ENCODE measurements around the gene TRIM66.
"Not testable (repeated sequence)": the region's sequence is repeated elsewhere in the genome, so short reads cannot be mapped to it uniquely, and the experiment has no call there.

TRIM66 gene

GRCh38 chr11:8690374-8691342, 8.2 kb upstream of the TRIM66 start:
- DNase-seq (ENCODE audit: low read depth) = no peak

DNA sequence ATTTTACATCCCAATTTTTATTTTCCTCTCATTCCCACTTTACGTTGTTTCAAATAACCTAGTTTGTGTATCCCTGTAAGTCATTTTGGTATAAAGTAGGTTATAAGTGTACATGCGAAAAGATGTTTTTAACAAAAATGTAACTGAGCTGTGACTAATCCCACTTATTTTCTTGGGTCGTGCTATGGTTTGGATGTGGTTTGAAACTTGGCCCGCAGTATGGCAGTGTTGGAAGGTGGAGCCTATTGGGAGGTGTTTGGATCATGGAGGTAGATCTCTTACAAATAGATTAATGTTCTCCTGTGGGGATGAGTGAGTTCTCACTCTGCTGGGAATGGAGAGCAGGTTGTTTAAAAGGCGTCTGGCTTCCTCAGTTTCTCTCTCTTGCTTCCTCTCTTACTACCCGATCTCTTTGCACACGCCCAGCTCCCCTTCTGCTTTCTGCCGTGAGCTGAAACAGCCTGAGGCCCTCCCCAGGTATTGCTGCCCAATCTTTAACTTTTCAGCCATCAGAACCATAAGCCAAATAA, 7.3 kb upstream of the TRIM66 start:
- DNase-seq (ENCODE audit: low read depth) = no peak

GRCh38 chr11:8688414-8689362, 6.2 kb upstream of the TRIM66 start:
- peak; percentile 71 for DNase-seq (ENCODE audit: low read depth)

- DNase-seq (ENCODE audit: low read depth) = no peak
Observed at GRCh38 chr11:8686325-8686724, 3.9 kb upstream of the TRIM66 start.

DNA sequence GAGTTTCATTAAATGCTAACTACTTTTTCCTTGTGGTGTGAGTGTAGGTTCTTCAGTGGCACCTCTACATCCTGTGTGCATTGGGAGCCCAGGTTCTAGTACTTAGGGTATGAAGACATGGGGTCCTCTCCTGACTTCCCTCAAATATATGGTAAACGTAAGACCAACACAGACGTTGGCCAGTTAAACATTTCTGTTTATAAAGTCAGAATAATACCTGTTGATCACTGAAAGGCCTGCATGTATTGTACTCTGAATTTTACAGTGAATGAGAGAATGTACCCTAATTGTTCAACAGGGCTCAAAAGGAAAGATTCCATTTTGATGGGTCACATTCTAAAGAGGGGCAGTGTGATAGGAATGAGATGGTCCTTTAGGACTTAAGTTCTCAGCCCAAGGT, 3.4 kb upstream of the TRIM66 start:
- no peak for DNase-seq (ENCODE audit: low read depth)

DNA sequence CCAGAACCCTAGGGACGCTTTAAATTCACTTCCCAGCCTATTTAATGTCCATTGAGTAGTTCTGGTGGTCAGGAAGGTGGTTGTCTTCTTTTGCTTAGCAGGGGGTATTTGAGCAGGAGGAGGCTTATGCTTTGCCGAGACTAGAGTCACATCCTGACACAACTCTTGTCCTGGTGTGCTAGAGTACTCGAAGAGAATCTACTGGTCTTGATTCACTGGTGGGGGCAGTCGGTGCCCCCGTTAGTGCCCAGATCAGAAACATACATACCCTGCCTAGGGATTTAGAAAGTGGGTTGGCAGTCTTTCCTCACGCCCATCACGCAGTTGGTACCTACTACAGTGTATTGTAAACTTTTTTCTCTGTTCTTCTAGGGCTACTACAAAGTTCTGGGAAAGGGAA, 2.8 kb upstream of the TRIM66 start:
- no peak for DNase-seq (ENCODE audit: low read depth)

DNA sequence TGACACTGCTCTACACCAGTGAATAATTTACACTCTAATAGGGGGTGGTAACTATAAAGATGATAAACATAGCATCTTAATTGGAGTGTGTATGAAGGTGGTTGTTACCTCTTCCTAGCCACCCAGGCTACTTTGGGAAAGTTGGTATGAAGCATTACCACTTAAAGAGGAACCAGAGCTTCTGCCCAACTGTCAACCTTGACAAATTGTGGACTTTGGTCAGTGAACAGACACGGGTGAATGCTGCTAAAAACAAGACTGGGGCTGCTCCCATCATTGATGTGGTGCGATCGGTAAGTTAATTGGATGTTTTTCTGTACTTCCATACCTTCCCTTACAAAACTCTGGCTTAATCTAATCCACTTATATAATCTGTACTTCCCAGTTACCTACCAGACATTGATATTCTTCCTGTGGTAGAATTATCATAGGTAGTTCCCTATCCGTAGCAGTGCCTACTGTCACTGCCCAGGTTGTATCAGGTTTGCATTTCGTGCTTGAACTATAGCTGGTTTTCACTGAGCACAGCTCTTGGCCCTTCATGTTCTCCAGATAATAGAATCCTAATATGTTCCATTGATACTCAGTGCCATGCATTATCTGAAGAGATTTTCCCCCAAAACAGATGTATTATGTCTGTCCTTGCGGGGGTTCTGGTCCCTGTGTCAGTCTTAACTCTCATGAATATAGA, 2.3 kb upstream of the TRIM66 start:
- no peak for DNase-seq (ENCODE audit: low read depth)

- DNase-seq (ENCODE audit: low read depth) = no peak
Observed at GRCh38 chr11:8683115-8683807, 796 bp upstream of the TRIM66 start.

- DNase-seq (ENCODE audit: low read depth) = no peak
Observed at GRCh38 chr11:8681837-8682302, 595 bp downstream of the TRIM66 start.

GRCh38 chr11:8679006-8679405, 3.5 kb downstream of the TRIM66 start:
- DNase-seq (ENCODE audit: low read depth) = no peak

DNA sequence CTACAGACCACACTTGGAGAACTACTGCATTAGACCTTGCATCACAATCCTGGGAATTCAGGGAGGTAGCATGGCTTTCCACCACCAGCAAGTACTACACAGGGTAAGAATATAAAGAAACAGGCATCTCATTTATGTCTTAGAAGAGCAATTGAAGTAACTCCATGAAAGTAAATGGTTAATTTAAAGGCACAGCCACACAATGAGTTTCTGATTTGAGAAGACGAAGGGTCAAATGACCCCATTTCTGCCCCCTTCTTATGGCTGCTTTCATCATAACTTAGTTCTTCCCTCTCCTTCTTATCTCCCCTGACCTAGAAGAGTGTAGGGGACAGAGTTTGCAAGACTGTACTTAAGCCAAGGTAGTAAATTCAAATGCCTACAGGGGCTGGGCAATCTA, 6.0 kb downstream of the TRIM66 start:
- DNase-seq (ENCODE audit: low read depth) = no peak

- DNase-seq (ENCODE audit: low read depth) = no peak
Observed at GRCh38 chr11:8674859-8675258, 7.6 kb downstream of the TRIM66 start.

DNA sequence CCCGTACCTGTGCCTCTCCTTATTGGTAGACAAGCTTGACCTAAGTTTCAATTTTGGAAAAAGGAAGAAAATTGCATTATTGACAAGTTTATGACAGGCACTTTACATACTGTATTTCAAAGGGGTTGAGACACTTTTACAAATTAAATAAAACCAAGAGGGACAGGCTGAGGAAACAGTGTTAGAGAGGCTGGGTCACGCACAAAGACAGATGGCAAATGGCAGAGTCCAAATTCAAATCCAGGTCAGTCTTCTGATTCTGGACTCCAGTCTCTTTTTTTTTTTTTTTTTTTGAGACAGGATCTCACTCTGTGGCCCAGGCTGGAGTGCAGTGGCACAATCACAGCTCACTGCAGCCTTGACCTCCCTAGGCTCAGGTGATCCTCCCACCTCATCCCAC, 10.1 kb downstream of the TRIM66 start:
- no peak for DNase-seq (ENCODE audit: low read depth)

GRCh38 chr11:8671651-8672062, 10.8 kb downstream of the TRIM66 start:
- DNase-seq (ENCODE audit: low read depth) = no peak

DNA sequence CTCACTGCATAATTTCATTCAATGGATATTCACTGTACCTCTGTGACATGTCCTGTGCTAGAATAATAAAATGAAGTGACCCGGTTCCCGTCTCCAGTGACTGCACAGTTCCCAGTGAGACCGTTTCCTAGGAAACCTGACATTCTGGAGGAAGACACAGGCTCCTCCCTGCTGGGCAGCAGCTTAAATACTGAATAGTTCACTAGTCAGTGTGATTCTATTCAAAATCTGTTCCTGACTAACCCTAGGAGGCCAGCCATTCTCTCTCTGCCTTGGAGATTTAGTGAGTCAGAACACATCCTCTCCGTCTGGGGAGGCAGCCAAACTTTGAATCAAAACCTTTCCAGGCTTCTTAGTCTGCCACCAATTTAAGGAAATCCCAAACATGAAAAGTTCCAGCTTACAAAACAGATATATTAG, 11.3 kb downstream of the TRIM66 start:
- DNase-seq (ENCODE audit: low read depth) = no peak

DNA sequence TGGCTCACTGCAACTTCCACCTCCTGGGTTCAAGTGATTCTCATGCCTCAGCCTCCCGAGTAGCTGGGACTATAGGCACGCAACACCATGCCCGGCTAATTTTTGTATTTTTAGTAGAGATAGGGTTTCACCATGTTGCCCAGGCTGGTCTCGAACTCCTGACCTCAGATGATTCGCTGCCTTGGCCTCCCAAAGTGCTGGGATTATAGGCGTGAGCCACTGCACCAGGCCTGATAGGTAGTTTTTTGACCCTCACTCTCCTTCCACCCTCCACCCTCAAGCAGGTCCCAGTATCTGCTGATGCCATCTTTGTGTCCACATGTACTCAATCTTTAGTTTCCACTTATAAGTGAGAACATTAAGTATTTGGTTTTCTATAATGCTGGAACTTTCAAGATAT, 12.4 kb downstream of the TRIM66 start:
- not testable (repeated sequence) for DNase-seq (ENCODE audit: low read depth)

DNA sequence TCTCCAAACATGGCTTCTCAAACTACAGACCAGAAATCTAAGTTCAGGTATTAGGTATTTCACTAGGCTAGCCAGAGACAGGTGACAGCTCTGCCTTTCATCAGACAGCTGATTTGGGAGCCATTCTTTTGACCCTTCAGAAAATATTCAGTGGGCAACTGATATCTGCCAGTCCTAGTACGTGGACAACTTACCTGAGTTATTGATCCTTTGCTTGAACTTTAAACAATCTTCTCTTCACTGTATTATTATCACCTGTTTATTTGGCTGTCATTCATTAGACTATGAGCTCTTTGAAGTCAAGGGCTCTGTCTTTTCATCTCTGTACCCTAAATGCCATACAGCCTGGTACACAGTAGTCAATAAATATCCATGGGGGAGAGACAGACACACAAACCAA, 17.2 kb downstream of the TRIM66 start:
- DNase-seq (ENCODE audit: low read depth) = no peak

DNA sequence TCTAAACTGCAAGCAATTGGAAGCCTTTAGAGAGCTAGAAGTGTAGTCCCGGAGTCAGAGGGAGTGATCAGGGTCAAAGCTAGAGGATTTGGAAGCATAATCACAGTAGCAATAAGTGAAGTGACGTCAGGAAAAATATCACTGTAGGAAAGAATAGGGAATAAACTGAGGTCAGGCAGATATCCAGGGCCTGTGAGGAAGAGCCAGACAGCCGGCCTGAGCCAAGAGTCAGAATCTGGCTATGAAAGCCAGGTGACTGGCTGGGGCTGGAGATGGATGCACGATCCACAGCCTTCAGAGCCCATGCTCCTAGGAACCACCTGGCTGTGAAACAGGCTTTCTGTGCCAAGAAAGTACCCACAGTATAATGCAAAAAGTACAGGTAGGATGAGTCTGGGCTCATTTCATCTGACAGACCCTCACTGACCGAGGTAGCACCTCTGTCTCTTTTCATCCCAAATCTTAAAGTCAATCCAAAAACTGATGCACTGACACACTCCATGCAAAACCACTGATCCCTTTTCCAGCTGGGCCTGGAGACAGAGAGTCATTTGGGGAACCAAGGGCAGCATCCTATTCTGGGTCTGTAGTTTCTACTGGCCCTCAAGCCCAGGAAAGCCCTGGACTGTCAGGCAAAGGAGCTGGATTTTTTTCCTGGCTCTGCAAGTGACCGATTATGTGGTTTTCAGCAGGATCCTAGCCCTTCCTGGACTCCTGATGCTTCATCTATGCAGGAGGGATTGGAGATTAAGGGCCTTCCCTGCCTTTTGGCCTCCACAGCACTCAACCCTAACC, 21.3 kb downstream of the TRIM66 start:
- DNase-seq (ENCODE audit: low read depth) = no peak

- DNase-seq (ENCODE audit: low read depth) = no peak
Observed at GRCh38 chr11:8658321-8659057, 24.0 kb downstream of the TRIM66 start.

DNA sequence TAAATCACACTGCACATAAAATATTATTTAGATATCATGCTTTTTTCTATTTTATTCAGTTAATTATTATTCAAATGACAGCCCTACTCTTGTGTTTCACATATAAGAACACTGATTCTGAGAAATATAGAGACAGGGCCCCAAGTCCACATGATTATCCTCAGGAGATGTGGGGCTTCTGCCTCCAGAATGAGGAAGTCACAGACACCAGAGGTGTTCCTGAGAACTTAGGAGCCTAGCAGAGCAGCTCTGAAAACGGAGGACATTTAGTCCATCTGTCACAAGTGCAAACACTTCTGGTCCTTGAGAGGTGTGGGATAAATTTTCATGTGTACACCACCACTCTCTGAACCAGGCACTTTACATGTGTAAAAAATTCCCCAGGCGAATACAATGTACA, 26.2 kb downstream of the TRIM66 start:
- no peak for DNase-seq (ENCODE audit: low read depth)

Data from T-helper 22 cell (primary cell).